H1 (cell line): ENCODE results near the gene ZDHHC20. TPM values are rescaled to one million over a fixed set of nuclear protein-coding genes. Genes with fewer than 3 reads are reported as not detected.

Experiments
- JUND ChIP-seq: IDR thresholded peaks from 2 replicates; pipeline ENCODE4 v1.6.1; 2011; ENCODE audit warnings: mild to moderate bottlenecking, improper control_type of control experiment, low read length
- RNF2 ChIP-seq: fragments of 200-900, 300-1000 bp; sonication (generic); IDR thresholded peaks from 2 replicates; pipeline ENCODE4 v1.7.1; 2016; ENCODE audit warnings: borderline replicate concordance, low read depth, mild to moderate bottlenecking, antibody characterized with exemption, low read length; ENCODE audit not compliant: poor library complexity, severe bottlenecking; ENCODE audit errors: missing control alignments
- SP2 ChIP-seq: IDR thresholded peaks from 2 replicates; pipeline ENCODE4 v1.6.1; 2012; ENCODE audit warnings: mild to moderate bottlenecking, low read length, inconsistent platforms
- polyA plus RNA-seq, 7 experiments: library from polyadenylated mRNA; depleted of rRNA in 3 of 7; stranded (reverse) in 5 of 7; unstranded in 2 of 7; fragments of >200 nt in 5 of 7; fragments of 200-250 nt in 2 of 7; gene quantifications; 1 replicate in 5 of 7; 2 replicates in 1 of 7; 4 replicates in 1 of 7; pipeline versions ENCODE4 v1.2.1 to v1.2.3, GENCODE V29; 2011 to 2013; ENCODE audit warnings: missing spikeins in 2 of 7, mixed read lengths in 2 of 7
- total RNA-seq: library from RNA; stranded (reverse); fragmentation: NEBNext Ultra II Directional; extraction: Animal tissue kit (Norgen Biotek cat#: 25700); gene quantifications from 2 replicates; pipeline ENCODE4 v1.2.1, GENCODE V29; 2021

Gene ZDHHC20
- total and polyA plus RNA-seq, 2 of the 8 experiments (the other 6 are each of a cell fraction or from before 2014, with no cell fraction given), result 16.4 to 89.0 TPM

DNA sequence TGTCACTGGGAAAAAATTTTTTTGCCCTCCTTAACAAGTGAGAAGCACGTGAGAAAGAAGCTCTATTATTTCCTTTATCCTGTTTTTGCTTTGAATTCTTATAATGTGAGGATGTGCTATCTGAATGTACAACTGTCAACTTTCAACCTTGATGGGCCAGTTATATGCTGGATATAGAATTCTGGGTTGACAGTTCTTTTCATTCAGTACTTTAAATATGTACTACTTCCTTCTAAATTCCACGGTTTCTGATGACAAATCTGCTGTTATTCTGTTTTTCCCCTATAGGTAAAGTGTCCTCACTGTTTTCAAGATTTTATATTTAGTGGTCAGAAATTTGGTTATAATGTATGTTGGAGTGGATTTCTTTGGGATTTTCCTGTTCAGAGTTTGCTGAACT is 29.9 kb downstream of the ZDHHC20 start (continued):
- TF ChIP-seq JUND (no peak), SP2 (no peak), RNF2 (no peak)
